Measurements from ENCODE around the gene MYO1C.
"Not testable (repeated sequence)": the region's sequence is repeated elsewhere in the genome, so short reads cannot be mapped to it uniquely, and the experiment has no call there.

Gene MYO1C

GRCh38 chr17:1464186-1464585, 28.3 kb downstream of the MYO1C start:
- no peak for DNase-seq (ENCODE audit: low read depth)

GRCh38 chr17:1462164-1463112, 30.0 kb downstream of the MYO1C start:
- DNase-seq (ENCODE audit: low read depth): no peak

GRCh38 chr17:1461198-1461944, 31.1 kb downstream of the MYO1C start:
- DNase-seq (ENCODE audit: low read depth): no peak

GRCh38 chr17:1460233-1460632, 32.3 kb downstream of the MYO1C start:
- DNase-seq (ENCODE audit: low read depth): no peak

GRCh38 chr17:1455797-1456599, 36.5 kb downstream of the MYO1C start, which contains the start of gene CRK:
Gene CRK (minus strand): TSS chr17:1456232. CDS start chr17:1456117, 115 bp downstream.
- peak; percentile 98 for DNase-seq (ENCODE audit: low read depth)

- peak; percentile 14 for DNase-seq (ENCODE audit: low read depth)
Observed at GRCh38 chr17:1455291-1455796, 37.1 kb downstream of the MYO1C start.

- DNase-seq (ENCODE audit: low read depth): no peak
Observed at GRCh38 chr17:1454541-1454940, 37.9 kb downstream of the MYO1C start.

GRCh38 chr17:1453694-1454093, 38.8 kb downstream of the MYO1C start:
- not testable (repeated sequence) for DNase-seq (ENCODE audit: low read depth)

GRCh38 chr17:1452836-1453235, 39.6 kb downstream of the MYO1C start:
- DNase-seq (ENCODE audit: low read depth): no peak

- not testable (repeated sequence) for DNase-seq (ENCODE audit: low read depth)
Observed at GRCh38 chr17:1450261-1450660, 42.2 kb downstream of the MYO1C start.

- DNase-seq (ENCODE audit: low read depth): no peak
Observed at GRCh38 chr17:1449412-1449967, 43.0 kb downstream of the MYO1C start.

GRCh38 chr17:1447052-1447451, 45.4 kb downstream of the MYO1C start:
- DNase-seq (ENCODE audit: low read depth): no peak

GRCh38 chr17:1446201-1446600, 46.3 kb downstream of the MYO1C start:
- DNase-seq (ENCODE audit: low read depth): no peak

GRCh38 chr17:1445695-1446094, 46.8 kb downstream of the MYO1C start:
- DNase-seq (ENCODE audit: low read depth): not testable (repeated sequence)

GRCh38 chr17:1442721-1443120, 49.8 kb downstream of the MYO1C start:
- DNase-seq (ENCODE audit: low read depth): not testable (repeated sequence)

- DNase-seq (ENCODE audit: low read depth): no peak
Observed at GRCh38 chr17:1442187-1442586, 50.3 kb downstream of the MYO1C start.

GRCh38 chr17:1440921-1441320, 51.6 kb downstream of the MYO1C start:
- no peak for DNase-seq (ENCODE audit: low read depth)

GRCh38 chr17:1438593-1439083, 53.8 kb downstream of the MYO1C start:
- DNase-seq (ENCODE audit: low read depth): no peak

GRCh38 chr17:1435326-1435725, 57.2 kb downstream of the MYO1C start:
- no peak for DNase-seq (ENCODE audit: low read depth)

GRCh38 chr17:1434150-1434549, 58.3 kb downstream of the MYO1C start:
- DNase-seq (ENCODE audit: low read depth): no peak

GRCh38 chr17:1431631-1432104, 60.8 kb downstream of the MYO1C start:
- no peak for DNase-seq (ENCODE audit: low read depth)

Data from activated gamma-delta T cell treated with anti-CD3 and anti-CD28 coated beads, Interleukin-2, amount 50 U/mL, for 16 hours (primary cell).